GM21381 (cell line): ENCODE measurements around the gene PLD2.

Source experiments
- ATAC-seq: cut with Tn5 transposase; IDR thresholded peaks from one replicate; pipeline ENCODE4 v1.9.1; 2021; ENCODE audit warnings: mild to moderate bottlenecking, moderate library complexity; ENCODE audit not compliant: unreplicated experiment

The PLD2 gene

GRCh38 chr17:4806777-4807604, at the start of gene PLD2:
TSS of gene PLD2 (plus strand) at chr17:4807152. CDS start at chr17:4807773, 621 bp downstream.
- ATAC-seq: peak; percentile 91

- ATAC-seq: no peak
Measured at GRCh38 chr17:4759776-4760236, 47.1 kb upstream of the PLD2 start.

GRCh38 chr17:4764595-4764994, 42.4 kb upstream of the PLD2 start:
- ATAC-seq: no peak

- ATAC-seq: no peak
Measured at GRCh38 chr17:4766201-4766600, 40.8 kb upstream of the PLD2 start.

- ATAC-seq: no peak
Measured at GRCh38 chr17:4766723-4767122, 40.2 kb upstream of the PLD2 start.

GRCh38 chr17:4768298-4768697, 38.7 kb upstream of the PLD2 start:
- ATAC-seq: no peak

GRCh38 chr17:4769628-4770027, 37.3 kb upstream of the PLD2 start:
- no peak for ATAC-seq

GRCh38 chr17:4771519-4772234, 35.3 kb upstream of the PLD2 start, which contains the start of gene TM4SF5:
TSS of gene TM4SF5 (plus strand) at chr17:4771886. CDS start at chr17:4771923, 37 bp downstream.
- no peak for ATAC-seq

GRCh38 chr17:4772235-4772613, 34.7 kb upstream of the PLD2 start:
- no peak for ATAC-seq

- ATAC-seq: no peak
Measured at GRCh38 chr17:4777969-4778760, 28.8 kb upstream of the PLD2 start.

GRCh38 chr17:4780325-4780955, 26.5 kb upstream of the PLD2 start:
- no peak for ATAC-seq

- no peak for ATAC-seq
Measured at GRCh38 chr17:4782652-4783051, 24.3 kb upstream of the PLD2 start.

GRCh38 chr17:4785311-4786105, 21.4 kb upstream of the PLD2 start:
- ATAC-seq: no peak

GRCh38 chr17:4786106-4786511, 20.8 kb upstream of the PLD2 start, which contains the start of gene VMO1:
TSS of gene VMO1 (minus strand) at chr17:4786364. CDS start at chr17:4786352, 12 bp downstream.
- ATAC-seq: no peak

- no peak for ATAC-seq
Measured at GRCh38 chr17:4786516-4786915, 20.4 kb upstream of the PLD2 start.

GRCh38 chr17:4788159-4788806, 18.7 kb upstream of the PLD2 start:
- ATAC-seq: no peak

GRCh38 chr17:4788807-4789700, 17.9 kb upstream of the PLD2 start, which contains the start of gene GLTPD2:
TSS of gene GLTPD2 (plus strand) at chr17:4788964. CDS start at chr17:4789012, 48 bp downstream.
- no peak for ATAC-seq

GRCh38 chr17:4789701-4789950, 17.3 kb upstream of the PLD2 start:
- ATAC-seq: no peak
